Measurements from ENCODE around the gene DOCK1.

Gene DOCK1

DNA sequence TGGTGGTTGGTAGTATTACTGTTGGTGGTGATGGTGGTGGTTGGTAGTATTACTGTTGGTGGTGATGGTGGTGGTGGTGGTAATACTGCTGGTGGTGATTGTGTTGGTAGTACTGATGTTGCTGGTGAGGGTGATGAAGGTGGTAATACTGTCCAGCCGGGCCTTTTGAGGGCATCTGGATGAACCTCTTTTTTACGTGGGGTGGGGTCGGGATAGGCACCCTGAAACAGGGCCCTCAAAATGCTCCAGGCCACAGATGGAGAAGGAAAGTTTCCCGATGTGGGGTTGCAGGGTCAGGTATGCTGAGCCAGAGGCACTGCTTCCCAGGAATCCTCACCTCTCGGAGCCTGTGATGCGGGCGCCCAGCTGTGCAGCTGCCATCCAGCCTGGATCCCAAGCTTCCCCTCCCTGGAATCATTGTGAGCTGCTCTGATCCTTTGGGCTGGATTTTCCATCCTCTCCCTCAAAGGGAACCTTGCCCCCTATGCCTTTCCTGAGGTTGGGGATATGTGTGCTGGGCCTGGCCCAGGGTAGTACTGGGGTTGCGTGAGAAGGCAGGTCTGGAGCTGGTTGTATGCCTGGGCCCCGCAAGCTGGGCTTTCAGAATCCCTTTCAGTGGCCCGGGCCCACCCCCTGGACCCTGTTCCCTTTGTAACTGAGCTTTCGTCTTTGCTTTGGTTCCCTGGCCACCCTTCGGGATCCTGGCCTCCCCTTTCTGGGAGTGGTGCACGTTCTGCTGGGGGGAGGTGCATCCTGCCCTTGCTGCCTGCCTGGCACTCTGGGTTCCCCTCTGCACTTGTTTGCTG is 43.3 kb downstream of the DOCK1 start:
- in situ Hi-C loops (cut with MboI; ENCODE audit: low sequenced_read_pairs): no loop called here

DNA sequence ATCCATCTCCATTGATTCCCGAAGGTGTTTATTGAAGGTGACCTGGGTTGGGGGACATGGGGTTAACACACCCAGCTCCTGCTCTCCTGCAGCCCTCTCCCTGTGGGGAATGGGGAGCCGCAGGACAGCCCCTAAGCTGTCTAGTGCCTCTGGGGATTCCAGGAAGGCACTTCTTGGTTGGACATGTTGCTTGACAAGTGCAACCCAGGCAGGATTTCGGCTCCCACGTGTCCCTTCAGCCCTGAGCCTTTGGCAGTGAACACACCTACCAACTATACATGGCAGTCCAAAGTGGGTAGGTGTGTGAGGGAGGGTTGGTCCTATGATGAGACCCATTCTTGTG is 43.9 kb downstream of the DOCK1 start:
- in situ Hi-C loops (cut with MboI; ENCODE audit: low sequenced_read_pairs): no loop called here

DNA sequence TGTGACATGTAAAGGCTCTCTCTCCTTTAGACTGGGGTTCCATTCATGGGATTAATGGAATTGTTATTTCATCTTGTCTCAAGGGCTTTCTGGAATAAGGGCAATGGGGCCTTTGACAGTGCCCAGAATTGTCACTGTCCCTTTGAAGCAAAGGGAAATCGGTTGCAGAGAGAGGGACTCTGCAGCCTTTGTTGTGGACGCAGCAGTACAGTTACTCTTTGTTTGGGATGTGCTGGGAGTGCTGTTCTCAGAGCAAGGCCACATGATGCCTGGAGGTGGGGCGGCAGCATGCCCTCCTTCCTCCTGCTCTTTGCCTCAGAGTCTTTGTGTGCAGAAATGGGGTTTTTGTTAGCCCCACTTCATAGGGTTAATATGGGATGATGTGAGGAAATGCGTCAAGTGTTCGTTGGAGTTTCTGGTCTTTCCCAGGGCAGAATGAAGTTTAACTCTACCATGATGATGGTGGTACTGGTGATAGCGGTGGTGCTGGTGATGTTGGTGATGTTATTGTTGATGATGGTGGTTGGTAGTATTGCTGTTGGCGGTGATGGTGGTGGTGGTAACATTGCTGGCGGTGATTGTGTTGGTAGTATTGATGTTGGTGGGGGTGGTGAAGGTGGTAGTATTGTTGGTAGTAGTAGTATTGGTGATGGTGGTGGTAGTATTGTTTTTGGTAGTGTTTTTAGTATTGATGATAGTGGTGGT is 45.3 kb downstream of the DOCK1 start:
- in situ Hi-C loops (cut with MboI; ENCODE audit: low sequenced_read_pairs): no loop called here

DNA sequence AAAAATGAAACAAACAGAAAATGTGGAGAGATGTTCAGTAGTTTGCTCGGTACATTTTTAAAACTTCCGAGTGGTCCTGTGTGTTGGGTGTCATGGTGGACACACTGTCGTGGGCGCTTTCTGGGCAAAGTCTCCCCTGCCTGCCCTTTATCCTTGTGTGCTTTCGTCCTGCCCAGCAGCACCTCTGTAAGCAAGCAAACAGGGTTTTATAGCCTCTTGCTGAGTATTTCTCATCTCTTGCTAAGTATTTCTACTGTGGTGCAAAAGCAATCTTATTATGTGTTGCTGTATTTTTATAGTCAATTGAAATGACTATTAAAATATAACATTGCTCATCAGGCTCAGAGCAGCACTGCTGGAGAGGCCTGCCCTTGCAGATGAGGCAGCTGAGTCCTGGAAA is 48.7 kb downstream of the DOCK1 start:
- in situ Hi-C loops (cut with MboI; ENCODE audit: low sequenced_read_pairs): no loop called here

DNA sequence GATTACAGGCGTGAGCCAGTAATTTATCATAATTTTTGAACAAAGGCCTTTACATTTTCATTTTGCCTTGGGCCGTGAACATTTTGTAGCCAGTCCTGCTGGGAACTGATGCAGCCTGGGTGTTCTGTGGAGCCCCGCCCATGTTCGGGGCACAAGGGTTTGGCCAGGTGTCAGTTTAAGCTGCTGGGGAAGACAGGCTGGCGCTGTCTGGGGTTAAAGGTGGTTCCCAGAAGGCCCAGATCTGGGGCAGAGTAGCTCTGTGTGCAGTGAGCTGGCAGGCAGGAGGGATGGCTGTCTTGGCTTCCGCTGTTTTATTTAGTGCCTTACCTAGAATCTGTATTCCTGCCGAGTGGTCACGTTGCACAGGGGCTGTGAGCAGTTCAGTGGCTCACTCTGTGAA is 50.2 kb downstream of the DOCK1 start:
- in situ Hi-C loops (cut with MboI; ENCODE audit: low sequenced_read_pairs): no loop called here

DNA sequence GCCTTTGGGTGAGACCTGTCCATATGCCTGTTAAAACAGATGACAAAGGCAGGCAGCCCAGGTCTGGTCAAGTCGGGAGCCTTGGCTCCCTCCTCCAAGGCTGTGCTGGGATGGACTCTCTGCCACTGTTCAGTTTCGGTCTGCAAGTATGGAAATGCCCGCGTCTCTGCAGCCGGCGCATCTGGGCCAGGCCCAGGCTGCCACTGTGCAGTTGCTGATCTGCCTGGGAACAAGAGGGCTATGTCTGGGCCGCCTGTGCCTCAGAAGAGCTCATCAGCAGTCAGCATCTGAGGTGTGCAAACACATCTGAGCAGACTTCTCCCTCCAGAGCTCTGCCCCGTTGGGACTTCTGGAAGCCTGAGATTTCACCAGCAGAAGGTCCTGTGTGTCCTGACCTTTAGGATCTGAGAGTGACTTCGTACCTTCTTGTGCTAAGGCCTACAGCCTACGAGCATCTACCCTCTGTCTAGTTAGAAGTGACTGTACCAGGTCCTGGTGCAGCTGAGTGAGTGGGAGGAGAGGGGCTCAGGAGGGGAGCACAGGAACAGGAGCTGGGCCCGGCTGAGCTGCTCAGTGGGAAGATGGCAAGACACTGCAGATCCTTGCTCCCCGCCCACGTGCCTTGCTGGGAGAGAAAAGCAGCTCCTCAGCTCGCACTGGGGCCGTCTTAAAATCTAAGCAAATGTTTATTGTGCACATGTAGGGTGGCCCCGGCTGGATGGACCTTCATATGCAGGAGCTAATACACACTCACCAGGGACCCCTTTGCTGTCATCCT is 50.9 kb downstream of the DOCK1 start:
- in situ Hi-C loops (cut with MboI; ENCODE audit: low sequenced_read_pairs): no loop called here

DNA sequence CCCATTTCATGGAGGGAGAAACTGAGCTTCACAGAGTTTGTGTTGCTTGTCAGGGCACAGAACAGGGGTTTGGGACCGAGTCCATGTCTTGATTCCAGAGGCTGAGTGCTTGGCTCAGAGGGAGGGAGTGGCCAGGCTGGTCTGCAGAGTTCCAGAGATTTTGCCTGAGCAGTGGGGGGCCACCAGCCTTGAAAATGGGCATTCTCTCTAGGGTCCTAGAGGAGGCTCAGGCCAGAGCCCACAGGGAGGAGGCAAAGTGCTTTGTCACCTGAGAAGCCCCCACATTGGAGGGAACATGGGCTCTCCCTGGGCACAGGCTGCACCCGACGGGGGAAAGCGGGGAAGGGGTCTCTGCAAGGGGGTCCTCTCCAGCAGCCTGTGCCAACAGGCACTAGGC is 51.5 kb downstream of the DOCK1 start:
- in situ Hi-C loops (cut with MboI; ENCODE audit: low sequenced_read_pairs): no loop called here

DNA sequence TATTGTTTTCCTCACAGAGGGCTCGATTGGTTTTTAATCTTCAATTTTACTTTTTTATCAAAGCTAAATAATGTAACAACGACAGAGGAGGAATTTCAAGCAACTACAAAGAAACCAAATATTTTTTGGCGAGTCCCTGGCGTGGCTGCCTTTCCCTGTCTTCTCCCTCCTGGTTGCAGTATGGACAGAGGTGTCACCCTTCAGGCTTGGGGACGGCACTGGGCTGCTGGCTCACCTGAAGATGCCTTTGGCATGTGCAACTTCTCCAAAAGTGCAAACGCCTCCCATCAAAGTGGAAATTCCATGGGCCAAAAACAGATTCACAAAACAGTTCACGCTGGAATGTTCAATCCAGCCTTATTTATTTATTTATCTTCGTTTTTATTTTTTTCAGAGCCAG is 51.9 kb downstream of the DOCK1 start:
- in situ Hi-C loops (cut with MboI; ENCODE audit: low sequenced_read_pairs): no loop called here

DNA sequence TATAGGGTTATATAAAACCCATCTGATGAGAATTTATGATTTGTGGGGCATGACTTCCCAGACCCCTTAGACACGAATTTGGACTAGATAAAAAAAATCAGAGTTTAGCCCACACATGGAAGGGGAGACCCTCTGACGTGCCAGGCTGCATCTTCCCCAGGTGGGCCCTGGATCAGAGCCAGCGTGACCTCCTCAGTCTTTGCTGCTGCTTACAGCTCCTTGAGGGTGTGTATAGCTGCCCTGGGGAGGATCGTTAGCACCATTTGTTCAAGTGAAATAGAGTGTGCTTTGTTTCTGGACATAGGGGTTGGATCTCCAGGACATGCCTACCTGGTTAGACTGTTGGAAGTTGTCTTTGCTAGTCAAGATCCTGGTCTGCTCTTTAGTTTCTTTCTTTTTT is 54.2 kb downstream of the DOCK1 start:
- in situ Hi-C loops (cut with MboI; ENCODE audit: low sequenced_read_pairs): no loop called here

DNA sequence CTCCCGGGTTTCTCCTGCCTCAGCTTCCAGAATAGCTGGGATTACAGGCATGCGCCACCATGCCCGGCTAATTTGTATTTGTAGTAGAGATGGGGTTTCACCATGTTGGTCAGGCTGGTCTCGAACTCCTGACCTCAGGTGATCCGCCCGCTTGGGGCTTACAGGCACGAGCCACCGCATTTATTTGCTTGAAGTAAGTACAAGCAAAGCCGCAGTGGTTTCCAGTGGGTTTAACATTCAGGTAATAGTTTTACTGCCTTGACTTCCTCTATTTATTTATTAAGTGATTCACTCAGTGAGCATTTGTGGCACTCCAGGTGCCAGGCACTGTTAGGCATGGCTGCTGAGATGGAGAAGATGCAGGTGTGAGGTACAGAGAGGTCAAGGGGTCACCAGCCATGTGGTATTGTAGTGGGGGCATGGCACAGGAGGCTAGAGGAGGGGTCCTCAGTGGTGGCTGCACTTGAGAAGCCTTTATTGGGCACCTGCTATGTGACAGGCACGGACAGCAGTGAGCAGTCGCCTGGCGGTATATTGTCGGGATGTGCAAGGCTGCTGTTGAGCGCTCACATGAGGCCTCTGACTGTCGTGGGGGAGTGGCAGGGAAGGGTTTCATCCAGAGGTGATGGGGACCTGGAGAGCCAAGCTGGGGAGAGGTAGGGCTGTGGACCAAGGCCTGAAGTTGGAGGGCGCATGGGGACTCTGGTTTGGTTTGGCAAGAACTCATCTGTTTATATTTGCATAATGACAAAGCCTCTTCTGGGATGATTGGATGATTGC is 54.9 kb downstream of the DOCK1 start:
- in situ Hi-C loops (cut with MboI; ENCODE audit: low sequenced_read_pairs): no loop called here

DNA sequence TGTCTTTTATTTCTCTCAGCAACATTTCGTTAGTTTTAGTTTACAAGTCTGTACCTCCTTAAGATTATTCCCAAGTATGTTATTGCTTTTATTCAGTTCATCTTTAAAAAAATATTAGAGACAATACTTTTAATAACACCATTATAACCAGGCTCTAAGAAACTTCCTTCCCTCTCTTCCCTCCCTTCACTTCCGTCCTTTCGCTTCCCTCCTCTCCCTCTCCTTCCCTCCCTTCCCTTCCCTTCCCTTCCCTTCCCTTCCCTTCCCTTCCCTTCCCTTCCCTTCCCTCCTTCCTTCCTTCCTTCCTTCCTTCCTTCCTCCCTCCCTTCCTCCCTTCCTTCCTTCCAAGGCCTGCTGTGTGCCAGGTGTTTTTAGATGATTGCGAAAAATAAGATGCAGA is 58.1 kb downstream of the DOCK1 start:
- in situ Hi-C loops (cut with MboI; ENCODE audit: low sequenced_read_pairs): no loop called here

DNA sequence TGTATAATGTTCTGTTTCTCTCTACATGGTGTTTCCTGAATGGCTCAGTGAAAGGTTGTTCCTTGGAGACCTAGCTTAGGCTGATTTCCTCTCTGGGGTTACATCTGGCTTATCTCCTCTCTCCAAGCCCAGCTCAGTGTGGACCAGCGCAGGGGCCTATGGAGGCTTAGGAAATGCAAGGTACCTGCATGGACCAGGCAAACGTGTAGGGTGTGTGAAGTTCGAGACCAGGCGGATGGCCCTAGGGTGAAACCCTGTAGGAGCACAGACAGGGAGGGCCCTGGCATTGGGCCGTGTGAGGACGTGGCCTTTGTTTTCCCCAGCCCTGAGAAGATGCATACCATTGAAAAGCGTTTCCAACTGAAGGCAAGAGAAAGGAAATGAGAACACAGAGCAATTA is 59.0 kb downstream of the DOCK1 start:
- in situ Hi-C loops (cut with MboI; ENCODE audit: low sequenced_read_pairs): no loop called here

DNA sequence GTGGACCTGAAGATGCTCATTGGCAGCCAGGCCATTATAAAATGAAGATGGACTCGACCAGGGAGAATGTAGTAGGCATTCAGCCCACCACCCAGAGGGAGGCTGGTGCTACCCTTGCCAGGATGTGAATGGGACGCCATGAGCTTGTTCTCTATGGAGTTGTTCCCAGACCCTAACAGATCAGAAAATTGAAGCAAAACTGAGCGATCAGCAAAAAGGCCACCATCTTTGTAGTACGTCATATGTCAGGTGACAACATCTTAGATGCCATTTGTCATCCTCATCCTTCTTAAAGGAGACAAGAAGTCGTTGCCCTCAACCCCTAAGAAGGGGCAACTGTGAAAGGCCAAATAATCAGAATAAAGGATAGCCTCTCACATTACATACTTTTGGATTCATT is 61.7 kb downstream of the DOCK1 start:
- in situ Hi-C loops (cut with MboI; ENCODE audit: low sequenced_read_pairs): no loop called here

DNA sequence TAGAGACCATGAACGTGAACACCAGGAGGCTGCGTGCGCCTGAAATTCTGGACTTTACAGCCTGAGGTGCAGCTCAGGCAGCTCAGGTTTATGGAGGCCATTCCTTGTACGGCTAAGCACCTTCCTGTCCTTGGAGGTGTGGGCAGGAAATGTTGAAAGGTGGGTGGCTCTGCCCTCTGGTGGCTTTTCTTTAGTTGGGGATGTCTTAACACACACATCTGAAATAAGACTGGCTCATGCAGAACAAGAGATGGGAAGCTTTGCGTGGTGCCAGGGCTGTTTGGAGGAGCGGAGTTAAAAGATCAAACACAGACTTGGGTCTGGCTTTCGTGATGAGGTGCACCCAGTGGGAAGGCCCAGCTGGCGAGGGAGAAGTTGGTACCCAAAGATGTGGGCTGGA is 64.1 kb downstream of the DOCK1 start:
- in situ Hi-C loops (cut with MboI; ENCODE audit: low sequenced_read_pairs): no loop called here

DNA sequence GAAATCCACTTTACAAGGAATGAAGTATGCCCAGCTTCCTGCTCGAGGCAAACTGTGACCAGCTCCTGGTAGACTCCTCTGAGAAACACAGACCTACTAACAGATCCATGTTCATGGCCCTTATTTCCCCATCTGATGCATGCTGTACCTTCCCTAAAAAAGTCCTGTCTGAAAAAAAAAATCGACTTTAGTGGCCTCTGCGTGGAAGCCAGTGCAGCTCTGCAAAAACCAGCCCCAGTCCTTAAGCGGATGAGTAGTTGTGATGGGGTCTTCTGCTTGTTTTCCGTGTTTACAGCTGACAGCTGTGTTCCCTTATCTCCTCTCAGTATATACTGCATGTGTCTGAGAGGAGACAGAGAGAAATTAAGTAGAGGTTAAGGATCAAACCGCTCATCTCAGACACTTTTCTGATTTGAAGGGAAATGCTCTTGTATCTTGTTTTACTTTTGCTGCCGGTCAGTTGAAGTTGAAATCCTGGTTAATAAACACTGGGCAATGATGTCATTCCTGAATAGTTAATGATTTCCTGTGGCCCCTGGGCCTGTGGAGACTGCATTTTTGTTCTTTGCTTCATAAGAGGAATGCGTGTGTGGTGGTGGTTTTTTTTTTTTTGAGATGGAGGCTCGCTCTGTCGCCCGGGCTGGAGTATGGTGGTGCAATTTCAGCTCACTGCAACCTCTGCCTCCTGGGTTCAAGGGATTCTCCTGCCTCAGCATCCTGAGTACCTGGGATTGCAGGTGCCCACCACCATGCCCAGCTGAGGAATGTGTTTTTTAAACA is 67.6 kb downstream of the DOCK1 start:
- in situ Hi-C loops (cut with MboI; ENCODE audit: low sequenced_read_pairs): no loop called here

DNA sequence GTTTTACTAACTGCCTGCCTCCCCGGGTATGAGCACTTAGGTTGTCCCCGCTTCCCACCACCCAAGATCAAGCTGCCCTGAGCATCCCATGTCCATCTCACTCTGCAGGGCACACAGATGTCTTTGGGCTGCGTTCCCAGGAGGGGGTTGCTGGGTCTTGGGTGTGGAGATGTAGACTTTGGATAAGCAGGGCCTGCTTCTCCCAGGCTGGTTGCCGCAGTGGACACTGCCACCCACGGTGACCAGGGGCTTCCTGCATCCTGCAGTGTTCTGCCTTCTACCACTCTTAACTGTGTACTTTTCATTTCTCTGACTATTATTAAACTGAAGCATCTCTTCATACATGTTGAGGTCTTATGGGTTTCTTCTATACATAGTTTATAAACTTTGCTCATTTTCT is 70.0 kb downstream of the DOCK1 start:
- in situ Hi-C loops (cut with MboI; ENCODE audit: low sequenced_read_pairs): no loop called here

DNA sequence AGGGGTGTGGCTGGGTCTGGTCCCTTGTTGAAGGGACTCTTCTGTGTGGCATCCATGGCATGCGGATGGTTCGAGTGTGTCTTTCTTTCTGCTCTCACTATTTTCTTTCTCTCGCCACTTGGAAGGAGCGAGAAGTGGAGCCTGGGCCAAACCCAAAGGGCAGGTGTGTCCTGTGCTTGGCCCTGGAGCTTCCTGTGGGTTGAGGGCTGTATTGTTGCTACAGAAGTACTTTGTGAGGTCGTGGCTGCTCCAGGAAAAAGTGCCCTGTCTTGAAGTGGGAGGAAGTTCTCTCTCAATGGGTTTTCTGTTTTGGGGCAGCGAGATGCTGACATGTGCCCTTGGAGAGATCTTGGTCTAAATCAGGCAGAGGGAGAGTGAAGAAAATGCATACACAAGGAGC is 72.0 kb downstream of the DOCK1 start:
- in situ Hi-C loops (cut with MboI; ENCODE audit: low sequenced_read_pairs): no loop called here

DNA sequence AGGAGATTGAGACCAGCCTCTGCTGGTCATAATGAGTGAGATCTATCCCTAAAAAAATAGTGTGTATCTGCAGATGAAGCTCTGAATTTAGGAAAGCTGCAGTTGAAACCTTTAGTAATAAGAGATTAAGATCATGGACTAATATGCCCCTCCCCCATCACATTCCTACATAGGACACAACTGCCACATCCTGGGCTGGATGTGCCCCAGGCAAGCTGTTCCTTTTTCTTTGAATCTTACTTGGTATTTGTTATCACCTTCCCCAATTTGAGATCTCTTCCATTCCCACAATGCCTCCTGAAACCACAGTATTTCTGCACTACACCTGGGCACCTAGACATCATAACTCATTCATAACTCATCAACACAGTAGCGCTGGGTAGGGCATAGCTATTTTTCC is 74.1 kb downstream of the DOCK1 start:
- in situ Hi-C loops (cut with MboI; ENCODE audit: low sequenced_read_pairs): no loop called here

DNA sequence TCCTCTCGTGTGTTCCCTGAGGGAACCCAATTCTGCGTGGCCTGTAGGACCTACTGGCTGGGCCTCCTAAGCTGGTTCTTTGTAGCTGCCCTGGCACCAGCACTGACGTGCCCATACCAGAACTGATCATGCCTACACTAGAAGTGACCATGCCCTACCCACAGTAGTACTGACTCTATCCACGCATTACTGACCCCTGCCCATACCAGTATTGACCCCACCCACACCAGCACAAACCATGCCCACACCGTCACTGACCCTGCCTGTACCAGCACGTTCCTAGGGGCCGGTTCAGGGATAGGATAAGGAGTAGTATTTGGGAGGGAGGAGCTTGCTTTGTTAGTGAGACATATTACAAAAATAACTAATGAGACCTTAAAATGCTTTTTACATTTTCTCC is 88.0 kb downstream of the DOCK1 start:
- in situ Hi-C loops (cut with MboI; ENCODE audit: low sequenced_read_pairs): no loop called here

DNA sequence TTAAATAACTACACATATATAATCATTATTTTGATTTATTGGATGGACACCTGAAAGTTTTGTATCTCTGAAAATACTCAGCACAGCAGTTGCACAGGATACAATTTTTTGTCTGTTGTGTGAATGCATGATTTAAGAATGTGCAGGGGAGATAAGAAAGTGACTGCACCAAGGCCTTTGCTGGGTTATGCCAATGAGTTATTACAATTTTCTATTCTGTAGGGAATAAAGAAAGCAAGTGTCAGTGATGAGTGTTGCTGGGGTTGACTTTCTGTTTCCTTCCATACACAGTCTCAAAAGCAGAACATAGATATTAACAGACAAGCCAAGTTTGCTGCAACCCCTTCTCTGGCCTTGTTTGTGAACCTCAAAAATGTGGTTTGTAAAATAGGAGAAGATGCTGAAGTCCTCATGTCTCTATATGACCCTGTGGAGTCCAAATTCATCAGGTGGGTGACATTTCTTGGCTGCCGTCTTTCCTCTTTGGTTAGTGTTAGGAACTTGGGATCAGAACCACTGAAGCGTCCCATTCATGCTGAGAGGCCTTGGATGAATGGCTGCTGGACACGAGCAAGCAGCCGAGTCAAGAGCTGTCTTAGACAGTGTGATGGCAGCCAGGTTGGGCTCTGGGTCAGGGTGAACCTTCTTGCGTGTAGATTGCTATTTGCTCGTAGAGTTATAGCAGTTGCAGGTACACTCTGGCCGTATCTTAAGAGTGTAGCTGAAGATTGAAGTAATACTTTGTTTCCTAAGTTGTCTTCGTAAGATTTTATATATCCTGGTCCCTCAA is 92.8 kb downstream of the DOCK1 start:
- in situ Hi-C loops (cut with MboI; ENCODE audit: low sequenced_read_pairs): no loop called here
